Pons (tissue), 1 donor: ENCODE measurements around the gene MYRIP.
A peak's percentile ranks its signal among the peaks of the same experiment; 100 is the strongest.
"Not testable (repeated sequence)": the region's sequence is repeated elsewhere in the genome, so short reads cannot be mapped to it uniquely, and the experiment has no call there.

Experiments used
- DNase-seq: peaks from one replicate; pipeline ENCODE4 v3.0.0-alpha.2; 2016; ENCODE audit warnings: low spot score

Gene MYRIP

DNA sequence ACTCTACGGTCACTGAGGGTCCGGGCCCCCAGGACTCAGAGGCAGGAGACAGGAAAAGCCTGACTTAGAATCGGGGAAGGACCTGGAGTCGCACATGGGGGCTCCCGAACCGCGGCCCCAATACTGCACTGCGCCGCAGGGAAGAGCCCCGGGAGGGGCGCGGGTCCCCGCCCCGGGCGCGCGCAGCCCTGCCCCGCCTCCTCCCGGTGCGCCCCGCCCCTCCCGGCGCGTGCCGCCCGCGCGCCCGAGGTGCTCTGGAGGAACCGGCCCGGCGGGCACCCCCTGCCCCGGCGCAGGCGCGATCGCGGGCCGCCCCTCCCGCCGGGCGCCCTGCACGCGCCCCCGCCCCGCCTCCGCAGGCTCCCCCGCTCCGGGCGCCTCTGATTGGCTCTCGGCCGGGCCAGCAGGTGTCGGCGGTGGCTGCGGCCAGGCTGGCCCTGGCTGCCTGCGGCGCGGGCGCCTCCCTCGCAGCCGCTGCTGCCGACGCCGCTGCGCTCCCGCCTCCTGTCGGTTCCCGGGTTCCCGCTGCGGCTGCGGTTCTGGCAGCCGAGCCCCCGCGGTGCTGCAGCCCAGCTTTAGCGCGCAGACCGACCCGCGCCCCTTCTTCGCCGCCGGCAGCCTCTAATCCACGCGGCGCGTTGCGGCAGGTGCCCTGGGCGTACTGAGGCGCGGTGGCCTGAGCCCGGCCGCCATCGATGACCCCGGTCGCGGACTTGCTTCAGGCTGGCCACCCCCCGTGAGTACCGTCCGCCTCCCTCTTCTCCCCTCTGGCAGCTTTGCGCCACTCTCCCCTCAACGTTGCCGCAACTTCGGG, at the start of gene MYRIP:
Gene MYRIP (plus strand): TSS at position 429 of the 814 bp plus-strand sequence. CDS start 91,208 bp downstream, outside the sequence.
- DNase-seq = peak; percentile 37

DNA sequence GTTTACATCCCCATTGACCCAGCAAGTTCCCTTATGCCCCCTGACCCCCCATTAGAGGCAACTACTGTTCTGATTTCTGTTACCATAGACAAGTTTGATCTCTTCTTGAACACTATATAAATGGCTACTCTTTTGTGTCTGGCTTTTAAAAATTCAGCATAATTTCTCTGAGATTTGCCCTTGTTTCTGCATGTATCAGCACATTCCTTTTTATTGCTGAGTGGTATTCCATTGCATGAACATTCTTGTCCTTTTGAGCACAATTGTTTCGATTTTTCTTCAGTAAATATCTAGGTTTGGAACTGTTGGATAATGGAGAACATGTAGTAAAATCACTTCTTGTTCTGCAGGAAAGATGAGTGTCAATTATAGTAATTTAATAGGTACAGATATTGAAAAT, 49.1 kb upstream of the MYRIP start:
- no peak for DNase-seq

DNA sequence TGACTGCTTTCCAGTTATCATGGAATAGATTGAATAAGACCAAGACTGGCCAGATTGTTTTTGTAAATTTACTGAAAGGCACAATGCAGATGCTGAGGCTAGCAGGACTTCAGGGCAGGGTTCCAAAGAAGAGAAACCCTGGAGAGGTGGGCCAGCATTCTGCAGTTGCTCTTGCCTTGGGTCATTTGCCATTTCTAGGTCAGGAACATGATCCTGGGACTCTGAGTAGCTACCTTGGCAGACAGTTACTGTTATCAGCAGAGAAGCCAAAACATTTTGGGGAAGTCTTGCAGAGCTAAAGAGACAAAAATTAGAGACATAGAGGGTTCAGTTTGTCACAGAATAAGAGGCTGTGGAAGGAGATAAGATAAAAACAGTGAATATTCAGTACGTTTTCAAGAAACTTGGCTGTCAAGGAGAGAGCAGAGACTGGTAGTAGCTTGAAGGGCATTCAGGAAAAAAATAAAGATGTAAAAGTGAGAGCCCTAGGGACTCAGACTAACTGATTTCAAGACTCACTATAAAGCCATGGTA, 46.8 kb upstream of the MYRIP start:
- no peak for DNase-seq

DNA sequence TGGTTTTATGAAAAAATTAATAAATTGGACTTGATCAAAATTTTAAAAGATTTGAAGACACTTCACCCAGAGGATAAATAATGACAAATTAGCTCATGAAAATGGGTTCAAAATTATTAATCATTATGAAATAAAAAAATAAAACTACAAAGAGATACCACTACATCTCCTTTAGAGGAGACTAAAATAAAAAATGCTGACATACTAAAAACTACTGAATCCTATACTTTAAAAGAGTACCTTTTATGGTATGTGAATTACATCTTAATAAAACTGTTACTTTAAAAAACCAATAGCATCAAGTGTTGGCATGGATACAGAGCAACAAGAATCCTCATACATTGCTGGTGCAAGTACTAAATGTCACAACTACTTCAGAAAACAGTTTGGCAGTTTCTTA, 46.0 kb upstream of the MYRIP start:
- no peak for DNase-seq

DNA sequence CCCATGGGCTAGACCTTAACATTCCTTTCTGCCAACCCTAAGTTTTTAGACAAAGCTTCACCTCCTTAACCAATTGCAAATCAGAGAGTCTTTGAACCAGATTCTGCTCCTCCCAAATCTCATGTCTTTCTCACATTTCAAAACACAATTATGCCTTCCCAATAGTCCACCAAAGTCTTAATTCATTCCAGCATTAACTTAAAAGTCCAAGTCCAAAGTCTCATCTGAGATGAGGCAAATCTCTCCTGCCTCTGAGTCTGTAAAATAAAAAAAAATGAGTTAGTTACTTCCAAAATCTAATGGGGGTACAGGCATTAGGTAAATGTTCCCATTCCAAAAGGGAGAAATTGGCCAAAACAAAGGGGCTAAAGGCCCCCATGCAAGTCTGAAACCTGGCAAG, 43.8 kb upstream of the MYRIP start:
- no peak for DNase-seq

- DNase-seq = no peak
Measured at GRCh38 chr3:39766433-39766832, 43.0 kb upstream of the MYRIP start.

DNA sequence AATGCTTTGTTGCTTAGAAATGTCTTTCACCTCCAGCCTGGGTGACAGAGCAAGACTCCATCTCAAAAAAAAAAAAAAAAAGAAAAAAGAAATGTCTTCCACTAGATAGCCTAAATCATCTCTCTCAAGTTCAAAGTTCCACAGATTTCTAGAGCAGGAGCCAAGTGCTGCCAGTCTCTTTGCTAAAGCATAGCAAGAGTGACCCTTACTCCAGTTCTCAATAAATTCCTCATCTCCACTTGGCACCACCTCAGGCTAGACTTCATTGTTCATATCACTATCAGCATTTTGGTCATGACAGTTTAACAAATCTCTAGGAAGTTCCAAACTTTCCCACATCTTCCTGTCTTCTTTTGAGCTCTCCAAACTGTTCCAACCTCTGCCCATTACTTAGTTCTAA, 42.5 kb upstream of the MYRIP start:
- DNase-seq = not testable (repeated sequence)

DNA sequence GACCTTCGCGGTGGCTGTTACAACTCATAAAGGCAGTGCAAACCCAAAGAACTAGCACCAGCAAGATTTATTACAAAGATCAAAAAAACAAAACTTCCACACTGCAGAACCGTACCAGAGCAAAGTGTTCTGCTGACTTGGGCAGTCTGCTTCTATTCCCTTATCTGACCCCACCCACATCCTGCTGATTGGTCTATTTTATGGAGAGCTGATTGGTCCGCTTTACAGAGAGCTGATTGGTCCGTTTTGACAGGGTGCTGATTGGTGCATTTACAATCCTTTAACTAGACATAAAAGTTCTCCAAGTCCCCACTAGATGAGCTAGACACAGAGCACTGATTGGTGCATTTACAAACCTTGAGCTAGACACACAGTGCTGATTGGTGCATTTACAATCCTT, 31.2 kb upstream of the MYRIP start:
- DNase-seq = not testable (repeated sequence)

- no peak for DNase-seq
Measured at GRCh38 chr3:39779511-39780230, 29.7 kb upstream of the MYRIP start.

DNA sequence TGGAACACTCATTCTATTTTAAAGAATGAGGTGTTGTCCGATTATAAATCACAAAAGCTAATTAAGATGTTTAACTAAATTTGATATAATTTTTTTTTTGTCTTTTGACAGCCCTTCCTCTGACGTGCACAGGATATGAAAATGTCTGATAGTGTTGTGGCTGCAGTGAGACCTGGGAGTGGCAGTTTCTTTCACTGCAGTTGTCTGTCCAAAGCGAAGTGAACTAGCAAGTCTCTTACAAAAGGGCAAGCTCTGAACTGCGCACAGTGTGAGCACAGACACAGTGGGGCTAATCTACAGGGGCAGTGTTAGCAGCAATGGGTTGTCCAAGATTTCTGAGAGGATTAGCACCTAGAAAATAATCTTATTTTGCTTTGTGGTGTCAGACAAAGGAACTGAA, 29.1 kb upstream of the MYRIP start:
- no peak for DNase-seq

GRCh38 chr3:39781025-39781424, 28.4 kb upstream of the MYRIP start:
- DNase-seq = no peak

DNA sequence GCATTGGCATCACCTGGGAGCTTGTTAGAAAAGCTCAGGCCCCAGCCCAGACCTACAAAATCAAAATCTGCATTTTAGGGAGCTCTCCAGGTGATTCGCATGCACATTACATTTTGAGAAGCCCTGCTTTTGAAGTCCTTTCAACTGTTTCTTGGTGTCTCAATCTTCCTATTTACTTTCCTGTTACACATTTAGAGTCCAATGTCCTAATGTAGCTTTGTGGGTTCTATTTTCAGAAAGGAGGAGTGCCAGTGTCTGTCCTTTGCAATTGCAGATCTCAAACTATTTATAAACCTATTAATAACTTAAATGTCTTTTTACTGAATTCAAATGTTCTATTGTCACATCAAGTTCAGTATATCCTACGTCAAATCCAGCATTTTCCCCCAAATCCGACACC, 27.8 kb upstream of the MYRIP start:
- no peak for DNase-seq

DNA sequence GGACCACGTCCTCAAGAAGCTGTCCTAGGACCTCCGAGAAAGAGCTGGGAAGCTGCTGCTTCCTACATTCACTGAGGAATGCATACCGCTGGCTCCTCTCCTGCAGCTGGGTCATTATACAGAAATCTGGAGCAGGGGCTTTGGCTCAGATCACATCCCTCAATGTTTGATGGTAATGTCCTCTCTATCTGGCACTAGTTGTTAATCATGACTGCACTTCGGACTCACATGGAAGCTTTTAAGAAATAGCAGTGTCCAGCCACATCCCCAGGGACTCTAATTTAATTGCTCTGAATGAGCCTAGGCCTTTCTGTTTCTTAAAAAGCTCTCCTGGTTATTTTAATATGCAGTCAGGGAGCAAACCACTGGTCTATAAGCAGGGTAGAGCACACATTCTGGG, 25.7 kb upstream of the MYRIP start:
- DNase-seq = no peak

DNA sequence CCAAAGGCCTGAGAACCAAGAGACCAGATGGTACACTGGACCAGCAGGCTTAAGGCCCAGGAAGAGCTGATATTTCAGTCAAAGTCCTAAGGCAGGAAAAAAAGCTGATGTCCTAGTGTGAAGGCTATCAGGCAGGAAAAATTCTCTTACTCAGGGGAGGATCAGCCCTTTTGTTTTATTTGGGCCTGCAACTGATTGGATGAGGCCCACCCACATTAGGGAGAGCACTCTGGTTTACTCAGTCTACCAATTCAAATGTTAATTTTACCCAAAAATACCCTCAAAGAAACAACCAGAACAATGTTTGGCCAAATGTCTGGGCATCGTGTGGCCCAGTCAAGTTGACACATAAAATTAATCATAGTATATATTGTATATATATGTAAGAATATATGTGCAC, 24.5 kb upstream of the MYRIP start:
- no peak for DNase-seq

- DNase-seq = no peak
Measured at GRCh38 chr3:39788128-39788883, 21.1 kb upstream of the MYRIP start.

- DNase-seq = no peak
Measured at GRCh38 chr3:39791603-39792002, 17.8 kb upstream of the MYRIP start.

GRCh38 chr3:39794880-39795279, 14.5 kb upstream of the MYRIP start:
- no peak for DNase-seq

GRCh38 chr3:39801216-39801615, 8.2 kb upstream of the MYRIP start:
- no peak for DNase-seq

DNA sequence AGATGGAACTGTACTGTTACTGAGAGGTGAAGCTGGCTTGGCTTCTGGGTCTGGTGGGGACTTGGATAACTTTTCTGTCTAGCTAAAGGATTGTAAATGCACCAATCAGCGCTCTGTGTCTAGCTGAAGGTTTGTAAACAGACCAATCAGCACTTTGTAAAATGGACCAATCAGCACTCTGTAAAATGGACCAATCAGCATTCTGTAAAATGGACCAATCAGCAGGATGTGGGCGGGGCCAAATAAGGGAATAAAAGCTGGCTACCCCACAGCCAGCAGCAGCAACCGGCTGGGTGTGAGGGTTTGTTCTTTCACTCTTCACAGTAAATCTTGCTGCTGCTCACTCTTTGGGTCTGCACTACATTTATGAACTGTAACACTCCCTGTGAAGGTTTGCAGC, 6.9 kb upstream of the MYRIP start:
- not testable (repeated sequence) for DNase-seq

GRCh38 chr3:39803956-39804355, 5.5 kb upstream of the MYRIP start:
- no peak for DNase-seq

DNA sequence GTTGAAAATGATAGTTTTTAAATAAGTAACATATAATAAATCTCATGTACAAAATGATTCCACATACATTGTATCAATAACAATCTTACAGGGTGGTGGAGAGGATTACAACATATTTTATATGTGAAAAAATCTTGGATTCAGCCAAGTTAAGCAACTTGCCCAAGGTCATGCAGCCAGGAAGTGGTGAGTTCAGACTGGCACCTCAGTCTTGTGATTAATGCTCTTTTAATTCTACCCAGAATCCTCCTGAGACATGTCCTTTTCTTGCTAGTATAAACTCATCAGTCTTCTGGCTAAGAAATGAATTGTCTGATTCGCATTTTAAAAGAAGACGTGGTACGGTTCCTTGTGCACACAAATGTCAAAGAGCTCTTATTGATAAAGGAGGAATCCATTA, 4.5 kb upstream of the MYRIP start:
- DNase-seq = no peak

GRCh38 chr3:39805650-39806049, 3.8 kb upstream of the MYRIP start:
- DNase-seq = no peak

GRCh38 chr3:39806820-39807219, 2.6 kb upstream of the MYRIP start:
- DNase-seq = no peak
